Pancreas (tissue), 10 donors: ENCODE measurements around the gene MAP3K4. TPM values are rescaled to one million over a fixed set of nuclear protein-coding genes. Genes with fewer than 3 reads are reported as not detected.
"Not testable (repeated sequence)": the region's sequence is repeated elsewhere in the genome, so short reads cannot be mapped to it uniquely, and the experiment has no call there.

Experiments
- ATAC-seq, 4 donors: fragments of 200-7000 bp; cut with Tn5 transposase; one replicate each; pipeline versions ENCODE4 v1.8.0 to v1.9.1; 2020; ENCODE audit warnings: mild to moderate bottlenecking in 4 of 4, moderate library complexity in 4 of 4
- DNase-seq, 6 donors: peaks; one replicate each; pipeline ENCODE4 v3.0.0-alpha.2; 2020
- FAIRE-seq: peaks from 2 replicates; lab custom pipeline; 2012; peaks lifted over from hg19 to GRCh38; lab: Jason Lieb, UNC
- H3K27ac ChIP-seq, 4 donors: fragments of 200-600 bp; sonication (generic); 1 replicate in 3 of 4; 2 replicates in 1 of 4; pipeline versions ENCODE4 v1.5.0 to v1.8.0; 2020
- H3K27me3 ChIP-seq, 4 donors: fragments of 200-600 bp; one replicate each; pipeline ENCODE4 v1.8.0; 2021
- H3K36me3 ChIP-seq, 3 donors: fragments of 200-600 bp; sonication (generic) in 1 of 3; one replicate each; pipeline versions ENCODE4 v1.5.0 to v1.8.0; 2020 to 2021
- H3K4me1 ChIP-seq, 3 donors: fragments of 200-600 bp; one replicate each; pipeline ENCODE4 v1.8.0; 2021
- H3K4me3 ChIP-seq, 4 donors: fragments of 200-600 bp; sonication (generic) in 2 of 4; one replicate each; pipeline versions ENCODE4 v1.5.0 to v1.8.0; 2020 to 2021
- H3K9me3 ChIP-seq, 4 donors: fragments of 200-600 bp; one replicate each; pipeline ENCODE4 v1.8.0; 2021
- CTCF ChIP-seq, 4 donors: fragments of 200-600 bp; sonication (generic) in 3 of 4; IDR thresholded peaks; one replicate each; pipeline versions ENCODE4 v1.5.0 to v1.8.0; 2021; ENCODE audit warnings: antibody characterized with exemption in 4 of 4
- WGBS, 2 donors: extraction: QIAGEN DNeasy Blood & Tissue Kit; methylation state at CpG; one replicate each; pipeline ENCODE4 v1.1.7; 2013; 5-methylcytosine and 5-hydroxymethylcytosine counted together
- intact Hi-C, 3 donors: fragments of 100-400 bp; cut with DNase I; formaldehyde crosslinking; loops; one replicate each; pipeline versions ENCODE4 v1.11.1 to v1.14.2; 2022
- polyA plus RNA-seq, 2 donors: library from polyadenylated mRNA; stranded (reverse); fragments of 200-250 nt; gene quantifications; one replicate each; pipeline ENCODE4 v1.2.3, GENCODE V29; 2013
- total RNA-seq, 6 donors: library from RNA; stranded (reverse); fragmentation: NEBNext Ultra II Directional in 4 of 6; extraction: Animal tissue kit (Norgen Biotek cat#: 25700) in 4 of 6; gene quantifications; one replicate each; pipeline versions ENCODE4 v1.2.1 to v1.2.4, GENCODE V29; 2021 to 2023
- donor health status: healthy with polysubstance abuse.
- donor health status: DM: no; HTN: no; CAD: no; lungs with moderate emphysema.
- donor health status: DM: no; HTN: no; CAD: no.
- donor health status: control.
- donor health status: control.
- donor health status: Bipolar disorder and iron deficiency.
- donor health status: DM: yes; HTN: yes; CAD: no.
- donor health status: DM: no; HTN: no; CAD: no.
- donor health status: DM: no; HTN: no; CAD: no.
- donor health status: DM: yes; HTN: yes; CAD: no.

The MAP3K4 gene
- total and polyA plus RNA-seq, 8 donors, result 10.8 to 32.0 (median 25.3) TPM

GRCh38 chr6:160975162-160975561 is 16.4 kb upstream of the MAP3K4 start:
- H3K27ac ChIP-seq, result no peak overlapping the region
- H3K9me3 ChIP-seq, result no peaks in the 10 kb centered on the region
- FAIRE-seq (no peak), ATAC-seq (no peak), DNase-seq (no peak)
- no peak for TF ChIP-seq CTCF (IDR thresholded peaks at IDR 0.05)
- no peaks in the 10 kb centered on the region for H3K36me3 ChIP-seq
- intact Hi-C loops, result no loop called here
- WGBS, 2 donors, result 60 to 80% methylated on average over 1 of the region's 1 CpG
- H3K4me1 ChIP-seq, result peaks cover 0 to 5% (median 3%) of the 10 kb centered on the region in 3 donors
- no peak overlapping the region for H3K4me3 ChIP-seq
- H3K27me3 ChIP-seq, result no peaks in the 10 kb centered on the region

- H3K4me3 ChIP-seq, ATAC-seq, intact Hi-C loops, DNase-seq, H3K27ac ChIP-seq, H3K36me3 ChIP-seq, H3K27me3 ChIP-seq, FAIRE-seq, H3K4me1 ChIP-seq, H3K9me3 ChIP-seq: not testable (repeated sequence)
- 85 to 94% methylated on average over 4 of the region's 4 CpGs for WGBS, 2 donors
These were observed 15.6 kb upstream of the MAP3K4 start for GRCh38 chr6:160975961-160976360.

GRCh38 chr6:160978141-160978901 is 13.2 kb upstream of the MAP3K4 start:
- DNase-seq (no peak), FAIRE-seq (no peak), ATAC-seq (peak in 1 of 4 donors; percentile 13)
- no peaks in the 10 kb centered on the region for H3K36me3 ChIP-seq
- no peak overlapping the region for H3K27ac ChIP-seq
- H3K9me3 ChIP-seq, result no peaks in the 10 kb centered on the region
- TF ChIP-seq CTCF (IDR thresholded peaks at IDR 0.05), result no peak
- H3K4me3 ChIP-seq, result no peak overlapping the region
- intact Hi-C loops, result no loop called here
- 87 to 90% methylated on average over 4 of the region's 4 CpGs for WGBS, 2 donors
- H3K27me3 ChIP-seq, result no peaks in the 10 kb centered on the region
- H3K4me1 ChIP-seq, result peaks cover 0 to 5% (median 3%) of the 10 kb centered on the region in 3 donors

GRCh38 chr6:160979061-160979708 is 12.4 kb upstream of the MAP3K4 start:
- FAIRE-seq (no peak), DNase-seq (no peak), ATAC-seq (peak in 3 of 4 donors; percentile 36 to 70 (median 61))
- TF ChIP-seq CTCF (IDR thresholded peaks at IDR 0.05), result no peak
- WGBS, 2 donors, result 52 to 68% methylated on average over 8 of the region's 8 CpGs
- no peaks in the 10 kb centered on the region for H3K9me3 ChIP-seq
- no peak overlapping the region for H3K4me3 ChIP-seq
- H3K27me3 ChIP-seq, result no peaks in the 10 kb centered on the region
- H3K4me1 ChIP-seq, result peaks cover 0 to 5% (median 2%) of the 10 kb centered on the region in 3 donors
- H3K36me3 ChIP-seq, result no peaks in the 10 kb centered on the region
- intact Hi-C loops, result no loop called here
- H3K27ac ChIP-seq, result no peak overlapping the region

- 96 to 98% methylated on average over 3 of the region's 3 CpGs for WGBS, 2 donors
- H3K4me1 ChIP-seq, FAIRE-seq: not testable (repeated sequence)
These were observed 8.1 kb upstream of the MAP3K4 start for GRCh38 chr6:160983377-160983948.

More at GRCh38 chr6:160983377-160983948, 8.1 kb upstream of the MAP3K4 start:
- ATAC-seq, H3K36me3 ChIP-seq, H3K27ac ChIP-seq, intact Hi-C loops, H3K9me3 ChIP-seq, H3K4me3 ChIP-seq, DNase-seq, H3K27me3 ChIP-seq: not testable (repeated sequence)
